LHCN-M2 (cell line): Measurements from ENCODE around the gene IFNL2. TPM values are rescaled to one million over a fixed set of nuclear protein-coding genes. Genes with fewer than 3 reads are reported as not detected.
"Not testable (repeated sequence)": the region's sequence is repeated elsewhere in the genome, so short reads cannot be mapped to it uniquely, and the experiment has no call there.

Experiments used
- DNase-seq: peaks from one replicate; pipeline ENCODE4 v3.0.0-alpha.2; 2012; ENCODE audit warnings: low read depth
- total RNA-seq: library from RNA; depleted of rRNA; stranded (reverse); fragments of >200 nt; gene quantifications from 2 replicates; pipeline ENCODE4 v1.2.3, GENCODE V29; 2014

The IFNL2 gene
- total RNA-seq, 1 experiment from 2014 or later, result not detected

- DNase-seq, result no peak
These were observed 15.7 kb upstream of the IFNL2 start for GRCh38 chr19:39252458-39252857.

DNA sequence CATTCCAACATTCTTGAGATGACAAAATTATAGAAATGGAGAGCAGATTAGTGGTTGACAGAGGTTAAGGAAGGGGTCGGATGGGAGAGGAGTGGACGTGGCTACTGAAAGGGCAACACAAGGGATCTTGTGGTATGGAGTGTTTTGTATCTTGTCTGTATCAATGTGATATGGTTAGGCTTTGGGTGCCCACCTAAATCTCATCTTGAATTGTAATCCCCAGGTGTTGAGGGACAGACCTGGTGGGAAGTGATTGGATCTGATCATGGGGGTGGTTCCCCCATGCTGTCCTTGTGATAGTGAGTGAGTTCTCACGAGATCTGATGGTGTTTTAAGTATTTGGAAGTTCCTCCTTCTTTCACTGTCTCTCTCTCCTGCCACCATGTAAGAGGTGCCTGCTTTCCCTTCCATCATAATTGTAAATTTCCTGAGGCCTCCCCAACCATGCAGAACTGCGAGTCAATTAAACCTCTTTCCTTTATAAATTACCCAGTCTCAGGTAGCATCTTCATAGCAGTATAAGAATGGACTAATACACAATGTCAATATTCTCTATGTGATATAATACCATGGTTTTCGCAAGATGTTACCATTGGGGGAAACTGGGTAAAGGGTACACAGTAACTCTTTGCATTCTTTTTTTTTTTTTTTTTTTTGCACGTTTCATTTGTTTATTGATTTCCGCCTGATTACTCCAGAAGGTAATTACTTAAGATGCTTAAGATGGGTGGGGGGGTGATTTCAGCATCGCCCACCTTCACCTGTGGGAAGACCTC, 14.6 kb upstream of the IFNL2 start:
- no peak for DNase-seq

GRCh38 chr19:39254531-39255345, 13.5 kb upstream of the IFNL2 start:
- DNase-seq, result no peak

- DNase-seq, result no peak
These were observed 11.0 kb upstream of the IFNL2 start for GRCh38 chr19:39257227-39257626.

DNA sequence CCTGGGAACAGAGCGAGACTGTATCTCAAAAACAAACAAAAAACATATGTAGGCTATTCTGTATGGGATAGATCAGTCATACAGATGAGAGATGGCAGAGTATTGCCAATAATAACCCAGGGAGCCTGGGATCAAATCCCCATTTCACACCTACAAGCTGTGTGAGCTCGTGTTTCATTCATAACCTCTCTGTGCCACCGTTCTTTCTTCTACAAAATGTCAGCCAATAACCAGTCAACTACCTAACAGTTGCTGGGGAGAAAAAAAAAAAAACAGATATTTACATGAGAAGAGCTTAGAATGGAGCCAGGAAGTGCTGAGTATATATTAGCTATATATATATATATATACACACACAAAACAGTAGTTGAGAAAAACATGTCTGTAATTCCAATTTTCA, 6.5 kb upstream of the IFNL2 start:
- no peak for DNase-seq

DNA sequence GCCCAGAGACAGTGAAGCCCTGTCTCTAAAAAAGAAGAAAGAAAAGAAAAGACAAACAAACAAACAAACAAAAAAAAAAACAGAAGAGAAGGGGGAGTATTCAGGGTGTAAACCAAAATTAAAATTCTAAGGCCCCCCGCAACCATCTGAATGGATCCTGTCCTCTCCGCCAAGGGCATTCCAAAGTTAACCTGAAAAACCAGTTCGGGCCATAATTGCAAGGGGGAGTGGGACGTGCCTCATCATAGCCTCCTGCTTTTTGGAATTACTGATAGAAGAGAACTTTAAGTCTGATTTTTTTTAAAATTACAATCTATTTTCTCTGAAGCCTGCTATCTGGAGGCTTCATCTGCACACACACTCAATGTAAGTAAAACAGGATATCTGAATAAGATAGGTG, 5.7 kb upstream of the IFNL2 start:
- DNase-seq, result no peak

- no peak for DNase-seq
These were observed 4.3 kb upstream of the IFNL2 start for GRCh38 chr19:39263912-39264305.

DNA sequence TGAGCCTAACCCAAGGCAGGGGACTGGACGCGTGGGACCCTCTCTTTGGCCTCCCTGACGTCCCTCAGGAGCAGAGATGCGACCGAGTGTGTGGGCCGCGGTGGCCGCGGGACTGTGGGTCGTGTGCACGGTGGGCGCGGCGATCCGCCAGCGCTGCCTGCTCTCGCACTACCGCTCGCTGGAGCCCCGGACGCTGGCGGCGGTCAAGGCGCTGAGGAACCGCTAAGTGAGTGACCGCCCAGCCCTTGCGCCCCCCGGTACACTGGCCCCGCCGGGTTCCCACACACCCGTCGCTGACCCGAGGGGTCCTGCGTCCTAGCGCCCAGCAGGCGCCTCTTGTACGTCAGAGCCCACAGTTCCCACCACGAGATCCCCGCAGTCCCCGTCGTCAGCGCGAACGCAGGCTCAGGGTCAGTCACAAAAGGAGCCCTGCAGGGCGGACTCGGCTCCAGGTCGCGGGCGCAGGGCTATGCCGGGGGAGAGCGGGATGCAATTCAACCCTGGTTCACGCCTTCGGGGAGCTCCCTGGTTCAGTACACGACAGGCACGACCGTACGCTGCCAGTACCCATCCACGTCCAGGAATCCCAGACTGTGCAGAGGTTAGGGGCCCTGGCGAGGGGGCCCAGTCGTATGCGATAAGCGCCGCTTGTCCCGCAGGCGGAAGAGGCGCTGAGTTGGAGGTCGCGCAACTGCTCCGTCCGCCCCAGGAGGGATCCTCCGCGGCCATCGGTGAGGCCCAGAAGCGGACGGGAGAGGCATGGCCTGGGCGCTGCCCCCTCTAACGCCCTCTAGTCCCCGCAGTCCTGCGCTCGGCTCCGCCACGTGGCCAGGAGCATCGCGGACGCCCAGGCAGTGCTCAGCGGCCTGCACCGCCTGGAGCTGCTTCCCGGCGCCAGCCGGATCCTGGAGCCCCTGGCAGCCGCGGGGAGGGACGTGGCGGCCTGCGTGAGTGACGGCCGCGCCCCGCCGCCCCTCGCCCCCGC, 3.6 kb upstream of the IFNL2 start:
- no peak for DNase-seq

- DNase-seq, result no peak
These were observed 2.8 kb upstream of the IFNL2 start for GRCh38 chr19:39265321-39265916.

DNA sequence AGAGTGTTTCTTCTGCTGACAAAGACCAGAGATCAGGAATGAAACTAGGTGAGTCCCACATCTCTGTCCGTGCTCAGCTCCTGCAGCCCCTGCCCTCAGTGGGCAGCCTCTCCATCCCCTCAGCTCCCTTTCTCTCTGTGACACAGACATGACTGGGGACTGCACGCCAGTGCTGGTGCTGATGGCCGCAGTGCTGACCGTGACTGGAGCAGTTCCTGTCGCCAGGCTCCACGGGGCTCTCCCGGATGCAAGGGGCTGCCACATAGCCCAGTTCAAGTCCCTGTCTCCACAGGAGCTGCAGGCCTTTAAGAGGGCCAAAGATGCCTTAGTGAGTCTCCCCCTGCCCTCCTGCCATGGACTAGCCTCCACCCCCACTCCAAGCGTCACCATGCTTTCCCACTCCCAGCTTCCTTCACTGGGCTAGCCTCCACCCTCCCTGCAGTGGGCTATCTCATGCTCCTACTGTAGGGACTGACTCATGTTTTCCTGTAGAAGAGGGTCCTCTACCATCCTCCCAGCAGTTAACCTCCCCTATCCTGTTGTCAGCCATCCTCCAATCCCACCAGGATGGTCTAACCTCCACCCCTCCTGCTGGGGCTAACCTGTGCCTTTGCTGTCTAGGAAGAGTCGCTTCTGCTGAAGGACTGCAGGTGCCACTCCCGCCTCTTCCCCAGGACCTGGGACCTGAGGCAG, 481 bp downstream of the IFNL2 start:
- DNase-seq, result not testable (repeated sequence)

DNA sequence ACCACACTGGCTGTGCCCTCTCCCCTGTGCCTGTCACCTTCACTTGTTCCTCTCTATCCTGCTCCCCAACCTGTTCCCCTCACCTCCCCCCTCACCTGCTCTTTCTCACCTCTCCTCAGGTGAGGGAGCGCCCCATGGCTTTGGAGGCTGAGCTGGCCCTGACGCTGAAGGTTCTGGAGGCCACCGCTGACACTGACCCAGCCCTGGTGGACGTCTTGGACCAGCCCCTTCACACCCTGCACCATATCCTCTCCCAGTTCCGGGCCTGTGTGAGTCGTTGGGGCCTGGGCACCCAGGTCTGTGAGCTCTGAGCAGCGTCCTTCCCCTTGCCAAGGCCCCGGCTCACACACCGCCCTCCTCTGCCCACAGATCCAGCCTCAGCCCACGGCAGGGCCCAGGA, 1.2 kb downstream of the IFNL2 start:
- not testable (repeated sequence) for DNase-seq

DNA sequence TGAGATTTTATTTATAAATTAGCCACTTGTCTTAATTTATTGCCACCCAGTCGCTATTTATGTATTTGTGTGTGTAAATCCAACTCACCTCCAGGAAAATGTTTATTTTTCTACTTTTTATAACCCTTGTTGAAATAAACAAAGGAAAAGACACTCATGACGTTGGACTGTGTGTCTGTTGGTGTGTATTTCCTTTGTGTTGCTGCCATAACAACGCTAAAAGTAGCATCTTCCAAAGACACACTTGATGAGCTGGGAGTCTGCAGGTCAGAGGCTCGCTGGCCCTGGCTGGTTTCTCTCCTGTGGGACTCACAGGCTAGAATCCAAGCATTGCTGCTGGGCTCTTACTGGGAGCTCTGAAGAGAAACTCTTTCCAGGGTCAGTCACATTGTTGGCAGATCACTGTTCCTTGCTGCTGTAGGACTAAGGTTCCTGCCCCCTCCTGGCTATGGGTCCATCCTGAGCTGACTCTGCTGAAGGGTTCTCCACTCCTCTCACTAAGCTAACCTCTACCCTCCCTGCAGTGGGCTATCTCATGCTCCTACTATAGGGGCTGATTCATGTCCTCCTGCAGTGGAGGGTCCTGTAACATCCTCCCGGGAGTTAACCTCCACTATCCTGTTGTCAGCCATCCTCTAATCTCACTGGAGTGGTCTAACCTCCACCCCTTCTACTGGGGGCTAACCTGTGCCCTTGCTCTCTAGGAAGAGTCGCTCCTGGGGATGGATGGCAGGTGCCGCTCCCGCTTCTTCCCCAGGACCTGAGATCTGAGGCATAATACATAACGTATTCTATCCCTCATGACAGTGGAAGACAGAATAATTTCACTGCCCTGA, 2.1 kb downstream of the IFNL2 start:
- no peak for DNase-seq

- DNase-seq, result not testable (repeated sequence)
These were observed 5.7 kb downstream of the IFNL2 start for GRCh38 chr19:39273859-39274258.

DNA sequence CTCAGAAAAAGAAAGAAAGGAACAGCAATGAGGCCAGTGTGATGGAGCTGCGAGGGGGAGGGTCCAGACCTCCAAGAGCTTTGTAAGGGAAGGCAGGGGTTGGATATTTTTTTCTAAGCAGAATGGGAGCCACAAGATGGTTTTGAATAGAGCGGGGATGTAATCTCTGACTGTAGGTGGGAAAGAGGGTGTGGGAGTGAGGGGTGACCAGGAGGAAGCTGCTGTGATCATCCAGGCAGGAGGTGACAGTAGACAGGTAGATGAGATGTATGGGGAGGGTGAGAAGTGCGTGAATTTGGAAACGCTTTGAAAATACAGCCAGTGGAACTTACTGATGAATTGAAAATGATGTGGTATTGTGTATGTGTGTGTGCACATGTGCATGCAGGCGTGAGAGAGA, 7.4 kb downstream of the IFNL2 start:
- DNase-seq, result no peak

GRCh38 chr19:39276740-39277139, 8.5 kb downstream of the IFNL2 start:
- no peak for DNase-seq

DNA sequence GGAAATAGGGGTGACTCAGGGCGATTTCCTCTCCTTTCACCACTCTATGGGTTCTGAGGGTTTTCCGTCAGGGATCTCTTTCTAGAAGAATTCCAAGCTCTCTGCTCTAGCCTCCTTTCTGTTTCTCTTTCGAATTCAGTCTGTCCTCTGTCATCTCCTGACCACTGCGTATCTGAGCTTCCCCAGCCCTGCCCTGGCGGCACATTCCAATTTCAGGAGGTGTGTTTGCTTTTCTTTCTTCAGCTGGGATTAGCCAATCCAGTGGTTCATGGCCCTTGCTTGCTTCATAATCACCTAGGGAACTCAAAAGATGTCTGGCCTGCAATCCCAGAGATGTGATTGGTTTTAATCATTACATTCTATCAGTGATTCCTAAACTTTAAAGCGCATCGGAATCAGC, 9.4 kb downstream of the IFNL2 start:
- DNase-seq, result no peak

DNA sequence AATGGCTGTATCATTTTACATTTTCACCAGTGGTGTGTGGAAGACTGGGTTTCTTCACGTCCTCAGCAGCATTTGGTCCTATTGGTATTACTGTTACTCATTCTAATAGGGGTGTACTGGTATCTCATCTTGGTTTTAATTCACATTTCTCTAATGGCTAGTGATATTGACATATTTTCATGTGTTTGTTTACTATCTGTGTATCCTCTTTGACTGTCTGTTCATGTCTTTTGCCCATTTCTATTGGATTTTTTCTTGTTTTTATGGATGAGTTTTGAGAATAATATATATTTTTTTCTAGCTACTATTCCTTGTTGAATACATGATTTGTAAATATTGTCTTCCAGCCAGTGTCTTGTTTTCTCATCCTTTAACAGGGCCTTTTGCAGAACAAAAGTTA, 13.8 kb downstream of the IFNL2 start:
- no peak for DNase-seq

- DNase-seq, result no peak
These were observed 15.8 kb downstream of the IFNL2 start for GRCh38 chr19:39284032-39284431.

- DNase-seq, result no peak
These were observed 25.2 kb downstream of the IFNL2 start for GRCh38 chr19:39293394-39293793.
